ENCODE data around the gene KIF24.

The KIF24 gene

GRCh38 chr9:34331196-34331595 is 2.1 kb upstream of the KIF24 start:
- H2AFZ ChIP-seq = no peak overlapping the region
- no peak overlapping the region for H3K4me2 ChIP-seq (ENCODE audit: low read length)
- no peaks in the 10 kb centered on the region for H3K9me3 ChIP-seq (ENCODE audit: control insufficient read depth, low read length)
- H3K27me3 ChIP-seq (ENCODE audit: control insufficient read depth, insufficient read depth, low read length) = no peaks in the 10 kb centered on the region
- H3K9ac ChIP-seq = no peak overlapping the region
- TF ChIP-seq, protein P1, sequence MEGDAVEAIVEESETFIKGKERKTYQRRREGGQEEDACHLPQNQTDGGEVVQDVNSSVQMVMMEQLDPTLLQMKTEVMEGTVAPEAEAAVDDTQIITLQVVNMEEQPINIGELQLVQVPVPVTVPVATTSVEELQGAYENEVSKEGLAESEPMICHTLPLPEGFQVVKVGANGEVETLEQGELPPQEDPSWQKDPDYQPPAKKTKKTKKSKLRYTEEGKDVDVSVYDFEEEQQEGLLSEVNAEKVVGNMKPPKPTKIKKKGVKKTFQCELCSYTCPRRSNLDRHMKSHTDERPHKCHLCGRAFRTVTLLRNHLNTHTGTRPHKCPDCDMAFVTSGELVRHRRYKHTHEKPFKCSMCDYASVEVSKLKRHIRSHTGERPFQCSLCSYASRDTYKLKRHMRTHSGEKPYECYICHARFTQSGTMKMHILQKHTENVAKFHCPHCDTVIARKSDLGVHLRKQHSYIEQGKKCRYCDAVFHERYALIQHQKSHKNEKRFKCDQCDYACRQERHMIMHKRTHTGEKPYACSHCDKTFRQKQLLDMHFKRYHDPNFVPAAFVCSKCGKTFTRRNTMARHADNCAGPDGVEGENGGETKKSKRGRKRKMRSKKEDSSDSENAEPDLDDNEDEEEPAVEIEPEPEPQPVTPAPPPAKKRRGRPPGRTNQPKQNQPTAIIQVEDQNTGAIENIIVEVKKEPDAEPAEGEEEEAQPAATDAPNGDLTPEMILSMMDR (IDR thresholded peaks at IDR 0.05) = no peak
- no peak overlapping the region for H3K27ac ChIP-seq
- H3K4me1 ChIP-seq = peaks cover 6% of the 10 kb centered on the region
- no peak overlapping the region for H3K4me3 ChIP-seq (ENCODE audit: low read depth, low read length)
- no peaks in the 10 kb centered on the region for H3K79me2 ChIP-seq
- H3K36me3 ChIP-seq (ENCODE audit: control insufficient read depth, insufficient read depth, low read length) = no peaks in the 10 kb centered on the region

DNA sequence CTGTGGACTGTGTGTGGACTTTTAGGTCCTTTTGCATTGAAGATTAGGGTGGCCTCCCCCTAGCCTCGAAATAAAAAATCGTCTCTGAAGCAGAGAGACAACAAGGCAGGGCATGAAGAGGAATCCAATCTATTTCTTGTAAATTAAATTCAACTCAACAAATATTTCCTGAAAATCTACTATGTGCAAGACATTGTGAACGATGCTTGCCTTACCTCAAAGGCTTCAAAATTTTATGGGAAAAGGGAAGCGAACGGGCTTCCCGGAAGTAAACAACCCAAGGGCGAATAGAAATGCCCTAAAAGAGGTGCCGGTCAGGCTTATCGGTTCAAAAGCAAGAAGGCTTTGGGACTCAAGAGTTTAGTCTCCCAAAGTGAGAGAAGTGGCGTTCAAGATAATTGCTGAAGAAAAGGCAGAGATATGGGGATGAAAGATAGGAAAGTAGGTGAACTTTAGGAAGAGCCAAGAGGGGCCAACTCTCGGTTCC is 525 bp downstream of the KIF24 start:
- no peak overlapping the region for H3K27ac ChIP-seq
- H3K36me3 ChIP-seq (ENCODE audit: control insufficient read depth, insufficient read depth, low read length) = no peaks in the 10 kb centered on the region
- TF ChIP-seq, protein P1 (IDR thresholded peaks at IDR 0.05) = no peak
- no peaks in the 10 kb centered on the region for H3K79me2 ChIP-seq
- H3K9me3 ChIP-seq (ENCODE audit: control insufficient read depth, low read length) = no peaks in the 10 kb centered on the region
- no peak overlapping the region for H3K9ac ChIP-seq
- no peaks in the 10 kb centered on the region for H3K27me3 ChIP-seq (ENCODE audit: control insufficient read depth, insufficient read depth, low read length)
- H3K4me1 ChIP-seq = peaks cover 8% of the 10 kb centered on the region
- H2AFZ ChIP-seq = peak overlapping the region; percentile 61
- peak overlapping the region; percentile 98 for H3K4me3 ChIP-seq (ENCODE audit: low read depth, low read length)
- peak overlapping the region; percentile 84 for H3K4me2 ChIP-seq (ENCODE audit: low read length)

DNA sequence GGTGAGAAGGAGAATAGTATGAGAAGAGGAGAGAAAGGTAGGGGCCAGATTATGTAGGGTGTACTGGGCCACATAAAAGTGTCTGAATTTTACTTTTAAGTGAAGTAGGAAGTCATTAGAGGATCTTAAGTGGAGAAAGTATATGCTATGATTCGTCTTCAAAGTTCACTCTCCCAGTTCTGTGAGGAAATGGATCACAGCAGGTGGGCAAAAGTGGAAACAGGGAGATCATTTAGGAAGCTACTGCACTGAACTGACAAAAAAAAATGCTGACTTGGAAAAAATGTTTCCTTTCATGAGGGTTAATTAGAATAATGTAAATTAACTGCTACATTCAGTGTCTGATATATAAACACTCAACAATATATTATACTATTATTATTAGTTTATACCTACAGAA is 2.4 kb downstream of the KIF24 start:
- Histone ChIP-seq H3K9me3 (ENCODE audit: control insufficient read depth, low read length) (no peaks in the 10 kb centered on the region), H3K27me3 (ENCODE audit: control insufficient read depth, insufficient read depth, low read length) (no peaks in the 10 kb centered on the region), H3K4me1 (peaks cover 8% of the 10 kb centered on the region), H3K79me2 (no peaks in the 10 kb centered on the region), H2AFZ (no peak overlapping the region), H3K4me3 (ENCODE audit: low read depth, low read length) (no peak overlapping the region), H3K36me3 (ENCODE audit: control insufficient read depth, insufficient read depth, low read length) (no peaks in the 10 kb centered on the region), H3K27ac (no peak overlapping the region), H3K9ac (no peak overlapping the region), H3K4me2 (ENCODE audit: low read length) (no peak overlapping the region)
- TF ChIP-seq, protein P1 (IDR thresholded peaks at IDR 0.05) = no peak

DNA sequence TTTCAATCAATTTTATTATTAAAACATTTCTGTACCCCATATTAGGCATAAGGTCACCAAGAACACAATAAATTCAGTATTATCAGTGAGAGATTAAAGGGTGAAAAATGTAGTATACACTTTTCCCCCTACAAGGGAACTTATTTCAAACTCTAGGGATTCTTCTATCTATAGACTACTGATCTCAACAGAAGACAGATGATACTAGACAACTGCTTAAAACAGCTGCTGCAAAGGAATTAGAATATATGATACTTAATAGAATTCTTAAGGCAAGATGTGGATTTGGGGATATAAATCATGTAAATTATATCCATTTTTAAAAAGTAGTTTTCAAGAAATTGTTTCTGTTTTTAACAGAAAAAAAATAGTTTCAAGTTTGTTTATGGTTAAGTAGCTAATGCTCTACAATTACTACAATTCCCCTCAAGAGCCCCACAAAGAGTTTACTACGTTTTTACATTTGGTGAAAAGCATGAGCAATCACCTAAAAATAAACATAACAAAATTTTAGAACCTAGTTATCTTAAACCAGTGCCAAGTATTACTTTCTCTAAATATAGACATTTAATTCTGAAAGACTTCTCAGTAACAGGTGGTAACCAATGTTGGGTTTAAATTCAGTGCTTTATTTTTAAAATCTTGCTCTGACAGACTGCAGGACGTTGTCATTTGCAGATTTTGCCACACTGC is 6.0 kb downstream of the KIF24 start:
- Histone ChIP-seq H3K27me3 (ENCODE audit: control insufficient read depth, insufficient read depth, low read length) (no peaks in the 10 kb centered on the region), H3K9ac (no peak overlapping the region), H3K27ac (no peak overlapping the region), H3K4me2 (ENCODE audit: low read length) (no peak overlapping the region), H3K79me2 (peaks cover 2% of the 10 kb centered on the region), H3K36me3 (ENCODE audit: control insufficient read depth, insufficient read depth, low read length) (no peaks in the 10 kb centered on the region), H3K4me3 (ENCODE audit: low read depth, low read length) (no peak overlapping the region), H2AFZ (no peak overlapping the region), H3K9me3 (ENCODE audit: control insufficient read depth, low read length) (no peaks in the 10 kb centered on the region), H3K4me1 (peaks cover 6% of the 10 kb centered on the region)
- TF ChIP-seq, protein P1 (IDR thresholded peaks at IDR 0.05) = no peak

GRCh38 chr9:34321451-34321850 is 7.6 kb downstream of the KIF24 start:
- Histone ChIP-seq H3K4me2 (ENCODE audit: low read length) (no peak overlapping the region), H2AFZ (no peak overlapping the region), H3K9ac (no peak overlapping the region), H3K9me3 (ENCODE audit: control insufficient read depth, low read length) (no peaks in the 10 kb centered on the region), H3K4me1 (peaks cover 5% of the 10 kb centered on the region), H3K4me3 (ENCODE audit: low read depth, low read length) (no peak overlapping the region), H3K27ac (no peak overlapping the region), H3K36me3 (ENCODE audit: control insufficient read depth, insufficient read depth, low read length) (no peaks in the 10 kb centered on the region), H3K79me2 (peaks cover 2% of the 10 kb centered on the region), H3K27me3 (ENCODE audit: control insufficient read depth, insufficient read depth, low read length) (no peaks in the 10 kb centered on the region)
- TF ChIP-seq, protein P1 (IDR thresholded peaks at IDR 0.05) = no peak

Data from parathyroid adenoma (tissue), 2 donors.